Trophoblast cell (in vitro differentiated cells and primary cell): ENCODE data around the gene SBF2.

Experiments used
- DNase-seq, 2 donors: peaks; one replicate each; pipeline ENCODE4 v3.0.0-alpha.2; 2016
- H2AFZ ChIP-seq: 2 replicates; pipeline ENCODE4 v1.6.1; 2013; ENCODE audit warnings: low read length, moderate library complexity, mild to moderate bottlenecking; ENCODE audit not compliant: insufficient read depth, poor library complexity
- H2AK5ac ChIP-seq: 2 replicates; pipeline ENCODE4 v1.6.1; 2013; ENCODE audit warnings: mild to moderate bottlenecking, low read length
- H2BK120ac ChIP-seq: 2 replicates; pipeline ENCODE4 v1.6.1; 2013; ENCODE audit warnings: low read length, mild to moderate bottlenecking, moderate library complexity; ENCODE audit not compliant: insufficient read depth, poor library complexity
- H2BK12ac ChIP-seq: 2 replicates; pipeline ENCODE4 v1.6.1; 2013; ENCODE audit warnings: mild to moderate bottlenecking, low read length, moderate library complexity
- H2BK5ac ChIP-seq: 2 replicates; pipeline ENCODE4 v1.6.1; 2013; ENCODE audit warnings: low read length, low read depth, moderate library complexity, mild to moderate bottlenecking; ENCODE audit not compliant: poor library complexity
- H3K14ac ChIP-seq: 2 replicates; pipeline ENCODE4 v1.6.1; 2013; ENCODE audit warnings: mild to moderate bottlenecking, low read length
- H3K18ac ChIP-seq: 2 replicates; pipeline ENCODE4 v1.6.1; 2013; ENCODE audit warnings: mild to moderate bottlenecking, low read length
- H3K23ac ChIP-seq: 2 replicates; pipeline ENCODE4 v1.6.1; 2013; ENCODE audit warnings: low read length
- H3K27ac ChIP-seq: 2 replicates; pipeline ENCODE4 v1.5.1; 2013; ENCODE audit warnings: low read depth, mild to moderate bottlenecking, inconsistent platforms, low read length, moderate library complexity
- H3K27me3 ChIP-seq: 2 replicates; pipeline ENCODE4 v1.6.1; 2013; ENCODE audit warnings: inconsistent platforms, mild to moderate bottlenecking, low read length, moderate library complexity; ENCODE audit not compliant: insufficient read depth
- H3K36me3 ChIP-seq, 2 experiments: 1 replicate in 1 of 2; 2 replicates in 1 of 2; pipeline ENCODE4 v1.6.1; 2013; ENCODE audit warnings: low read length in 2 of 2, mild to moderate bottlenecking in 2 of 2, moderate library complexity in 1 of 2; ENCODE audit not compliant: insufficient read depth in 2 of 2, control insufficient read depth in 1 of 2
- H3K4ac ChIP-seq: 2 replicates; pipeline ENCODE4 v1.6.1; 2013; ENCODE audit warnings: low read depth, mild to moderate bottlenecking, low read length, moderate library complexity
- H3K4me1 ChIP-seq, 2 experiments: 1 replicate in 1 of 2; 2 replicates in 1 of 2; pipeline ENCODE4 v1.6.1; 2013; ENCODE audit warnings: low read length in 2 of 2, mild to moderate bottlenecking in 2 of 2, moderate library complexity in 1 of 2; ENCODE audit not compliant: insufficient read depth in 2 of 2, control insufficient read depth in 1 of 2
- H3K4me2 ChIP-seq: 2 replicates; pipeline ENCODE4 v1.6.1; 2013; ENCODE audit warnings: inconsistent platforms, mild to moderate bottlenecking, low read length, moderate library complexity
- H3K4me3 ChIP-seq: 2 replicates; pipeline ENCODE4 v1.5.1; 2013; ENCODE audit warnings: mild to moderate bottlenecking, low read depth, low read length, inconsistent platforms
- H3K79me1 ChIP-seq: one replicate; pipeline ENCODE4 v1.6.1; 2013; ENCODE audit warnings: low read length
- H3K79me2 ChIP-seq: 2 replicates; pipeline ENCODE4 v1.6.1; 2013; ENCODE audit warnings: low read length, mild to moderate bottlenecking; ENCODE audit not compliant: control insufficient read depth, insufficient read depth, poor library complexity
- H3K9ac ChIP-seq: 2 replicates; pipeline ENCODE4 v1.6.1; 2013; ENCODE audit warnings: mild to moderate bottlenecking, low read length
- H3K9me3 ChIP-seq: 2 replicates; pipeline ENCODE4 v1.6.1; 2013; ENCODE audit warnings: low read depth, mild to moderate bottlenecking, control low read depth, inconsistent platforms, low read length; ENCODE audit not compliant: insufficient read depth
- H4K12ac ChIP-seq: 2 replicates; pipeline ENCODE4 v1.6.1; 2013; ENCODE audit warnings: low read depth, mild to moderate bottlenecking, low read length, moderate library complexity
- H4K8ac ChIP-seq: 2 replicates; pipeline ENCODE4 v1.6.1; 2013; ENCODE audit warnings: low read depth, mild to moderate bottlenecking, low read length, moderate library complexity
- H4K91ac ChIP-seq: one replicate; pipeline ENCODE4 v1.6.1; 2013; ENCODE audit warnings: low read depth, mild to moderate bottlenecking, low read length, moderate library complexity
- WGBS: extraction: QIAGEN DNeasy Blood & Tissue Kit; methylation state at CpG from one replicate; pipeline ENCODE4 v1.1.7; 2013; ENCODE audit warnings: missing lambda C conversion rate; ENCODE audit not compliant: insufficient read length, insufficient coverage; ENCODE audit errors: extremely low coverage; 5-methylcytosine and 5-hydroxymethylcytosine counted together

Gene SBF2

GRCh38 chr11:9787981-9788521 is 506.0 kb downstream of the SBF2 start:
- no peak overlapping the region for H3K4me3 ChIP-seq
- H3K4ac ChIP-seq: no peak overlapping the region

GRCh38 chr11:9787260-9787659 is 506.8 kb downstream of the SBF2 start:
- peak overlapping the region; percentile 8 for H2BK12ac ChIP-seq
- H3K36me3 ChIP-seq: peaks cover 0 to 9% of the 10 kb centered on the region in 2 experiments
- H3K4me2 ChIP-seq: no peak overlapping the region
- H4K91ac ChIP-seq: no peak overlapping the region
- H3K27me3 ChIP-seq: no peaks in the 10 kb centered on the region
- no peak overlapping the region for H3K4ac ChIP-seq
- H3K79me2 ChIP-seq: peaks cover 2% of the 10 kb centered on the region
- peaks cover 12 to 23% of the 10 kb centered on the region in 2 experiments for H3K4me1 ChIP-seq
- no peak overlapping the region for H3K18ac ChIP-seq
- H3K9ac ChIP-seq: no peak overlapping the region
- no peak overlapping the region for H2BK5ac ChIP-seq
- no peak for DNase-seq
- H3K4me3 ChIP-seq: no peak overlapping the region
- no peak overlapping the region for H3K23ac ChIP-seq
- H4K8ac ChIP-seq: no peak overlapping the region
- no peak overlapping the region for H2BK120ac ChIP-seq
- peaks cover 2% of the 10 kb centered on the region for H3K9me3 ChIP-seq
- H2AFZ ChIP-seq: no peak overlapping the region
- no CpG with 5 or more reads among the region's 5 CpGs for WGBS
- H3K27ac ChIP-seq: no peak overlapping the region
- H4K12ac ChIP-seq: no peak overlapping the region
- H3K14ac ChIP-seq: no peak overlapping the region
- no peak overlapping the region for H2AK5ac ChIP-seq
- H3K79me1 ChIP-seq: peaks cover 3% of the 10 kb centered on the region

More at GRCh38 chr11:9787981-9788521, 506.0 kb downstream of the SBF2 start:
- WGBS: no CpG with 5 or more reads among the region's 3 CpGs
- Histone ChIP-seq H3K79me2 (peaks cover 2% of the 10 kb centered on the region), H3K9me3 (peaks cover 2% of the 10 kb centered on the region), H3K9ac (no peak overlapping the region), H3K23ac (no peak overlapping the region), H3K4me1 (peaks cover 12 to 23% of the 10 kb centered on the region in 2 experiments), H4K91ac (peak overlapping the region; percentile 51), H3K36me3 (peaks cover 0 to 9% of the 10 kb centered on the region in 2 experiments), H2BK12ac (no peak overlapping the region), H3K4me2 (no peak overlapping the region), H3K18ac (no peak overlapping the region), H3K27ac (peak overlapping the region; percentile 13), H3K27me3 (no peaks in the 10 kb centered on the region), H3K79me1 (peaks cover 3% of the 10 kb centered on the region), H4K12ac (no peak overlapping the region), H2BK120ac (no peak overlapping the region), H4K8ac (no peak overlapping the region), H2AK5ac (peak overlapping the region; percentile 13), H2AFZ (no peak overlapping the region), H2BK5ac (no peak overlapping the region), H3K14ac (peak overlapping the region; percentile 5)
- DNase-seq: no peak

GRCh38 chr11:9784602-9785315 is 509.3 kb downstream of the SBF2 start:
- H3K9ac ChIP-seq: no peak overlapping the region
- no peak overlapping the region for H2BK120ac ChIP-seq
- no peak overlapping the region for H4K8ac ChIP-seq
- H2BK5ac ChIP-seq: no peak overlapping the region
- no peak for DNase-seq
- H3K4me1 ChIP-seq: peaks cover 12 to 29% of the 10 kb centered on the region in 2 experiments
- no peak overlapping the region for H2AFZ ChIP-seq
- peaks cover 5 to 23% of the 10 kb centered on the region in 2 experiments for H3K36me3 ChIP-seq
- no peak overlapping the region for H2BK12ac ChIP-seq
- no peak overlapping the region for H4K91ac ChIP-seq
- no peak overlapping the region for H3K4ac ChIP-seq
- peaks cover 2% of the 10 kb centered on the region for H3K79me2 ChIP-seq
- WGBS: no CpG with 5 or more reads among the region's 6 CpGs
- no peak overlapping the region for H3K23ac ChIP-seq
- H3K79me1 ChIP-seq: peaks cover 3% of the 10 kb centered on the region
- no peak overlapping the region for H2AK5ac ChIP-seq
- H3K14ac ChIP-seq: no peak overlapping the region
- peaks cover under 1% of the 10 kb centered on the region for H3K9me3 ChIP-seq
- H3K27ac ChIP-seq: no peak overlapping the region
- H4K12ac ChIP-seq: no peak overlapping the region
- no peak overlapping the region for H3K18ac ChIP-seq
- no peak overlapping the region for H3K4me3 ChIP-seq
- no peaks in the 10 kb centered on the region for H3K27me3 ChIP-seq
- H3K4me2 ChIP-seq: no peak overlapping the region

- no peaks in the 10 kb centered on the region for H3K9me3 ChIP-seq
- peaks cover 12 to 29% of the 10 kb centered on the region in 2 experiments for H3K4me1 ChIP-seq
Observed at GRCh38 chr11:9783986-9784385, 510.0 kb downstream of the SBF2 start.

More at GRCh38 chr11:9783986-9784385, 510.0 kb downstream of the SBF2 start:
- no peak overlapping the region for H3K23ac ChIP-seq
- no peak overlapping the region for H3K27ac ChIP-seq
- H3K79me1 ChIP-seq: peaks cover 3% of the 10 kb centered on the region
- WGBS: no CpG with 5 or more reads among the region's 2 CpGs
- no peak overlapping the region for H3K4ac ChIP-seq
- H3K18ac ChIP-seq: no peak overlapping the region
- DNase-seq: no peak
- H3K4me2 ChIP-seq: no peak overlapping the region
- H2BK120ac ChIP-seq: peak overlapping the region; percentile 33
- no peak overlapping the region for H2AFZ ChIP-seq
- H3K14ac ChIP-seq: no peak overlapping the region
- no peak overlapping the region for H2BK12ac ChIP-seq
- H2AK5ac ChIP-seq: no peak overlapping the region
- peaks cover 2% of the 10 kb centered on the region for H3K79me2 ChIP-seq
- H4K8ac ChIP-seq: peak overlapping the region; percentile 17
- H4K12ac ChIP-seq: no peak overlapping the region
- no peak overlapping the region for H3K9ac ChIP-seq
- no peak overlapping the region for H3K4me3 ChIP-seq
- no peaks in the 10 kb centered on the region for H3K27me3 ChIP-seq
- H4K91ac ChIP-seq: no peak overlapping the region
- peaks cover 5 to 24% of the 10 kb centered on the region in 2 experiments for H3K36me3 ChIP-seq
- H2BK5ac ChIP-seq: no peak overlapping the region
